Measurements from ENCODE around the gene PAX7.

DNA sequence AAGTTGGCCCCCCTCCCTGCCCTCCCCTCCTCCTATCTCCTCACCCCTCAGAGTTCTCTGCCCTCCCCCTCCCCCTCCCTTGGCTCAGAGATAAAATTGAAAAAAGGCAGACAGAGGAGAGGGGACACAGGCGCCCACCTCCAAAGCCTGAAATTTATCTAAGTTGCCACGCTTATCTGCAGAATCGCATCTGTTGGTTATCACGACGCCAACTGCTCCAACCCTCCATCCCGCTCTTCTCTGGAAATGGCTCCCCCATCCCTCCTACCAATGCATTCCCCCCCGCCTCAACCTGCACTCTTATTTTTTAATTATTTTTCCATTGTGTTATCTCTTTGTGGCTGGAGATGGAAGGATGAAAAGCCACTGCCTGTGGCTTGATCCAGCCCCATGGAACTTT lies 138.5 kb downstream of the PAX7 start:
- TF ChIP-seq, protein P1, sequence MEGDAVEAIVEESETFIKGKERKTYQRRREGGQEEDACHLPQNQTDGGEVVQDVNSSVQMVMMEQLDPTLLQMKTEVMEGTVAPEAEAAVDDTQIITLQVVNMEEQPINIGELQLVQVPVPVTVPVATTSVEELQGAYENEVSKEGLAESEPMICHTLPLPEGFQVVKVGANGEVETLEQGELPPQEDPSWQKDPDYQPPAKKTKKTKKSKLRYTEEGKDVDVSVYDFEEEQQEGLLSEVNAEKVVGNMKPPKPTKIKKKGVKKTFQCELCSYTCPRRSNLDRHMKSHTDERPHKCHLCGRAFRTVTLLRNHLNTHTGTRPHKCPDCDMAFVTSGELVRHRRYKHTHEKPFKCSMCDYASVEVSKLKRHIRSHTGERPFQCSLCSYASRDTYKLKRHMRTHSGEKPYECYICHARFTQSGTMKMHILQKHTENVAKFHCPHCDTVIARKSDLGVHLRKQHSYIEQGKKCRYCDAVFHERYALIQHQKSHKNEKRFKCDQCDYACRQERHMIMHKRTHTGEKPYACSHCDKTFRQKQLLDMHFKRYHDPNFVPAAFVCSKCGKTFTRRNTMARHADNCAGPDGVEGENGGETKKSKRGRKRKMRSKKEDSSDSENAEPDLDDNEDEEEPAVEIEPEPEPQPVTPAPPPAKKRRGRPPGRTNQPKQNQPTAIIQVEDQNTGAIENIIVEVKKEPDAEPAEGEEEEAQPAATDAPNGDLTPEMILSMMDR (IDR thresholded peaks at IDR 0.05; ENCODE audit: insufficient read depth, low read length), result no peak
- TF ChIP-seq POLR2AphosphoS5 (IDR thresholded peaks at IDR 0.05; ENCODE audit: low read depth), result no peak

Measured in HL-60 (cell line).